ENCODE results near the gene ANKS4B.
"Not testable (repeated sequence)": the region's sequence is repeated elsewhere in the genome, so short reads cannot be mapped to it uniquely, and the experiment has no call there.

Gene ANKS4B

GRCh38 chr16:21262779-21263639, 29.5 kb downstream of the ANKS4B start:
- no peak overlapping the region for H3K27ac ChIP-seq (ENCODE audit: low read length)
- no CpG with 5 or more reads among the region's 12 CpGs for WGBS (ENCODE audit: insufficient coverage, insufficient read length)
- no peaks in the 10 kb centered on the region for H3K36me3 ChIP-seq (ENCODE audit: control insufficient read depth, insufficient read depth, low read length)
- no peaks in the 10 kb centered on the region for H3K27me3 ChIP-seq (ENCODE audit: control insufficient read depth, insufficient read depth, low read length)
- no peak overlapping the region for H3K4me3 ChIP-seq (ENCODE audit: low read length)
- DNase-seq (ENCODE audit: low read depth, low spot score): no peak
- no peaks in the 10 kb centered on the region for H3K9me3 ChIP-seq (ENCODE audit: control insufficient read depth, insufficient read depth, low read length)
- H3K4me1 ChIP-seq (ENCODE audit: control insufficient read depth, insufficient read depth, low read length): no peaks in the 10 kb centered on the region

- Histone ChIP-seq H3K36me3 (ENCODE audit: control insufficient read depth, insufficient read depth, low read length) (no peaks in the 10 kb centered on the region), H3K27me3 (ENCODE audit: control insufficient read depth, insufficient read depth, low read length) (no peaks in the 10 kb centered on the region), H3K9me3 (ENCODE audit: control insufficient read depth, insufficient read depth, low read length) (no peaks in the 10 kb centered on the region), H3K27ac (ENCODE audit: low read length) (no peak overlapping the region), H3K4me3 (ENCODE audit: low read length) (no peak overlapping the region), H3K4me1 (ENCODE audit: control insufficient read depth, insufficient read depth, low read length) (no peaks in the 10 kb centered on the region)
- DNase-seq (ENCODE audit: low read depth, low spot score): no peak
- WGBS (ENCODE audit: insufficient coverage, insufficient read length): no CpG with 5 or more reads among the region's 14 CpGs
Measured at GRCh38 chr16:21263640-21264570, 30.4 kb downstream of the ANKS4B start.

- Histone ChIP-seq H3K27me3 (ENCODE audit: control insufficient read depth, insufficient read depth, low read length) (no peaks in the 10 kb centered on the region), H3K4me3 (ENCODE audit: low read length) (no peak overlapping the region), H3K36me3 (ENCODE audit: control insufficient read depth, insufficient read depth, low read length) (no peaks in the 10 kb centered on the region), H3K9me3 (ENCODE audit: control insufficient read depth, insufficient read depth, low read length) (no peaks in the 10 kb centered on the region), H3K27ac (ENCODE audit: low read length) (no peak overlapping the region), H3K4me1 (ENCODE audit: control insufficient read depth, insufficient read depth, low read length) (no peaks in the 10 kb centered on the region)
- no peak for DNase-seq (ENCODE audit: low read depth, low spot score)
- no CpG with 5 or more reads among the region's 4 CpGs for WGBS (ENCODE audit: insufficient coverage, insufficient read length)
Measured at GRCh38 chr16:21264571-21265036, 31.1 kb downstream of the ANKS4B start.

GRCh38 chr16:21265104-21265837, 31.8 kb downstream of the ANKS4B start:
- Histone ChIP-seq H3K9me3 (ENCODE audit: control insufficient read depth, insufficient read depth, low read length) (no peaks in the 10 kb centered on the region), H3K27ac (ENCODE audit: low read length) (no peak overlapping the region), H3K4me3 (ENCODE audit: low read length) (no peak overlapping the region), H3K36me3 (ENCODE audit: control insufficient read depth, insufficient read depth, low read length) (no peaks in the 10 kb centered on the region), H3K4me1 (ENCODE audit: control insufficient read depth, insufficient read depth, low read length) (no peaks in the 10 kb centered on the region), H3K27me3 (ENCODE audit: control insufficient read depth, insufficient read depth, low read length) (no peaks in the 10 kb centered on the region)
- DNase-seq (ENCODE audit: low read depth, low spot score): no peak
- WGBS (ENCODE audit: insufficient coverage, insufficient read length): no CpG with 5 or more reads among the region's 9 CpGs

- H3K4me1 ChIP-seq (ENCODE audit: control insufficient read depth, insufficient read depth, low read length): no peaks in the 10 kb centered on the region
- WGBS (ENCODE audit: insufficient coverage, insufficient read length): no CpG with 5 or more reads among the region's 4 CpGs
Measured at GRCh38 chr16:21267298-21267697, 33.8 kb downstream of the ANKS4B start.

GRCh38 chr16:21268236-21268635, 34.7 kb downstream of the ANKS4B start:
- Histone ChIP-seq H3K36me3 (ENCODE audit: control insufficient read depth, insufficient read depth, low read length) (no peaks in the 10 kb centered on the region), H3K27ac (ENCODE audit: low read length) (no peak overlapping the region), H3K4me1 (ENCODE audit: control insufficient read depth, insufficient read depth, low read length) (no peaks in the 10 kb centered on the region), H3K9me3 (ENCODE audit: control insufficient read depth, insufficient read depth, low read length) (no peaks in the 10 kb centered on the region), H3K4me3 (ENCODE audit: low read length) (no peak overlapping the region), H3K27me3 (ENCODE audit: control insufficient read depth, insufficient read depth, low read length) (no peaks in the 10 kb centered on the region)
- 100% methylated on average over 1 of the region's 9 CpGs for WGBS (ENCODE audit: insufficient coverage, insufficient read length)
- no peak for DNase-seq (ENCODE audit: low read depth, low spot score)

More at GRCh38 chr16:21267298-21267697, 33.8 kb downstream of the ANKS4B start:
- Histone ChIP-seq H3K36me3 (ENCODE audit: control insufficient read depth, insufficient read depth, low read length) (no peaks in the 10 kb centered on the region), H3K4me3 (ENCODE audit: low read length) (no peak overlapping the region), H3K27me3 (ENCODE audit: control insufficient read depth, insufficient read depth, low read length) (no peaks in the 10 kb centered on the region), H3K27ac (ENCODE audit: low read length) (no peak overlapping the region), H3K9me3 (ENCODE audit: control insufficient read depth, insufficient read depth, low read length) (no peaks in the 10 kb centered on the region)
- no peak for DNase-seq (ENCODE audit: low read depth, low spot score)

GRCh38 chr16:21272253-21272652, 38.8 kb downstream of the ANKS4B start:
- WGBS (ENCODE audit: insufficient coverage, insufficient read length): no CpG with 5 or more reads among the region's 2 CpGs
- H3K9me3 ChIP-seq (ENCODE audit: control insufficient read depth, insufficient read depth, low read length): no peaks in the 10 kb centered on the region
- no peaks in the 10 kb centered on the region for H3K27me3 ChIP-seq (ENCODE audit: control insufficient read depth, insufficient read depth, low read length)
- H3K4me3 ChIP-seq (ENCODE audit: low read length): no peak overlapping the region
- no peak for DNase-seq (ENCODE audit: low read depth, low spot score)
- no peaks in the 10 kb centered on the region for H3K36me3 ChIP-seq (ENCODE audit: control insufficient read depth, insufficient read depth, low read length)
- H3K4me1 ChIP-seq (ENCODE audit: control insufficient read depth, insufficient read depth, low read length): no peaks in the 10 kb centered on the region; the same call in 1 of the 2 replicates
- no peak overlapping the region for H3K27ac ChIP-seq (ENCODE audit: low read length)

GRCh38 chr16:21272763-21273162, 39.3 kb downstream of the ANKS4B start:
- not testable (repeated sequence) for H3K27me3 ChIP-seq (ENCODE audit: control insufficient read depth, insufficient read depth, low read length); H3K9me3 ChIP-seq (ENCODE audit: control insufficient read depth, insufficient read depth, low read length); H3K4me3 ChIP-seq (ENCODE audit: low read length); H3K27ac ChIP-seq (ENCODE audit: low read length); H3K4me1 ChIP-seq (ENCODE audit: control insufficient read depth, insufficient read depth, low read length); H3K36me3 ChIP-seq (ENCODE audit: control insufficient read depth, insufficient read depth, low read length); DNase-seq (ENCODE audit: low read depth, low spot score)
- WGBS (ENCODE audit: insufficient coverage, insufficient read length): no CpG with 5 or more reads among the region's 3 CpGs

GRCh38 chr16:21274172-21274726, 40.8 kb downstream of the ANKS4B start:
- no peaks in the 10 kb centered on the region; the same call in 1 of the 2 replicates for H3K4me1 ChIP-seq (ENCODE audit: control insufficient read depth, insufficient read depth, low read length)
- H3K4me3 ChIP-seq (ENCODE audit: low read length): no peak overlapping the region
- no peak overlapping the region for H3K27ac ChIP-seq (ENCODE audit: low read length)
- WGBS (ENCODE audit: insufficient coverage, insufficient read length): no CpG with 5 or more reads among the region's 5 CpGs
- no peaks in the 10 kb centered on the region for H3K36me3 ChIP-seq (ENCODE audit: control insufficient read depth, insufficient read depth, low read length)
- H3K9me3 ChIP-seq (ENCODE audit: control insufficient read depth, insufficient read depth, low read length): no peaks in the 10 kb centered on the region
- no peak for DNase-seq (ENCODE audit: low read depth, low spot score)
- 0 out of 2 replicates have a peak, but pooled peaks cover 1% of the 10 kb centered on the region for H3K27me3 ChIP-seq (ENCODE audit: control insufficient read depth, insufficient read depth, low read length)

Data from iPS DF 6.9 (cell line).